KBM-7 (cell line): Measurements from ENCODE around the gene ZSWIM9.
"Not testable (repeated sequence)": the region's sequence is repeated elsewhere in the genome, so short reads cannot be mapped to it uniquely, and the experiment has no call there.

Experiments
- DNase-seq: peaks from one replicate; pipeline ENCODE4 v3.0.0-alpha.2; 2015
- in situ Hi-C: fragments of 300-500 bp; cut with MboI; formaldehyde crosslinking; loops from 2 replicates; pipeline ENCODE4 v1.14.3; 2020; ENCODE audit warnings: low sequenced_read_pairs, low pct_unique_long_range_greater_than_20kb, mixed read lengths

The ZSWIM9 gene

DNA sequence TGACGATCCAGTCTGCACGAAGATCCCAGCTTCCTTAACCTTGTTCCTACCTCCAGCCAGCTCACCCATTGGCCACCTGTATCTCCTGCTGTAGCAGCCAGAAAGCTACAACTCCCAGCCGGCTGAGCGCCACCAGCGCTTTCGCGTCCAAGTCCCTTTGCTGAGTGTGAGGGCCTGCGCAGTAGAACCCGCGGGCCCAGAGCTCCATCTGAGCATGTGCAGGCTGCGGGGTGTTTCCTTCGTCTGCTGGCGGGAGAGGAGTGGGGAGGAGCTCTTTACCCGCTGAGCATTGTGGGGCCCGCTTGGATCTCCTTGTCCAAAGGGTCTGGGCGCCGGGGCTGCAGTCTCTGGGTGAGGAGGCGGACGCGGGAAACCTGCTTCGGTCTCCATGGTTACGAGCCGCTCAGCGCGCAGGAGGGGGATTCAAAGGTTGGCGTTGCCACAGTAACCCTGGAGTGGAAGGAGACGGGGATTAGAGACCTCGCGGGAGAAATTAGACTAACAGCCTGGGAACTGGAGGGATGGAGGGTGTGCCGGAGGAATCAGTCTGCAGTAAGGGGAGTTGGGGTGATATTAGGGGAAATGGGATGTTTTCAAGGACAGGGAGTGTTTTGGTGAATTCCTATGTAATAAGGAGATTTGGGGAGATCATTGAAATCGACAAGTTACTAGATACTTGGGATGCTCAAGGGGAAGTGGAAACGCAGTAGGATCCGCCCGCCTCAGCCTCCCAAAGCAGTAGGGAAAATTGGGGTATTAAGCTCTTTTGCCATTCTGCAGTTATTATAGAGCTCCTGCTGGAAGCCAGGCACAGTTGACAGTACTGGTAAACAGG lies 33.5 kb downstream of the ZSWIM9 start:
- peak; percentile 98 for DNase-seq
- in situ Hi-C loops, result no loop called here

DNA sequence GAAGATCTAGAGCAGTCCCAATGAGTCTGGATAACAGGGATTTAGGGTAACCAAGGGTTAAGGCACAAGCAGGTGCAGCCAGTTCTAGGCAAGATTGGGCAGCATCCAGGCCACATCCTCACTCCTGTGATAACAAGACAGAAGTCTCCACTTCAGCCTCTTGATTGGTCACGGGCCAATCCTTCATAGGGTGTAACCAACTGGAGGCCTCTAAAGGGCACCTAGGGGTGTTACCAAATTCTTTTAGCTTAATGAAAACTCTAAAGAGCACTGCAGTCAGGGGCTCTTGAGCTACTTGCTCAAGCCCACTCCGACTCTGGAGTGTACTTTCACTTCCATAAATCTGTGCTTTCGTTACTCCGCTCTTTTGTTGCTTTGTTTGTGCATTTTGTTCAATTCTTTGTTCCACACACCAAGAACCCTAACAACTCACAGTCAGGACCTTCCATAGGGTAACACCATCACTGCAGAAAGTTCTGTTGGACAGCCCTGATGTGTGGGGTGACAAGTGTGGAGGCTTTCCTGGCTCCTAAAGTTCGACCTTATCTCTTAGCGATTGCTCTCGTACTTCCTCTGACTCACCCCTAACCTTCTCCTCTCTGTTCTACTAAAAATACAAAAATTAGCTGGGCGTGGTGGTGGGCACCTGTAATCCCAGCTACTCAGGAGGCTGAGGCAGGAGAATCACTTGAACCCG lies 36.1 kb downstream of the ZSWIM9 start:
- in situ Hi-C loops, result no loop called here
- DNase-seq, result no peak

DNA sequence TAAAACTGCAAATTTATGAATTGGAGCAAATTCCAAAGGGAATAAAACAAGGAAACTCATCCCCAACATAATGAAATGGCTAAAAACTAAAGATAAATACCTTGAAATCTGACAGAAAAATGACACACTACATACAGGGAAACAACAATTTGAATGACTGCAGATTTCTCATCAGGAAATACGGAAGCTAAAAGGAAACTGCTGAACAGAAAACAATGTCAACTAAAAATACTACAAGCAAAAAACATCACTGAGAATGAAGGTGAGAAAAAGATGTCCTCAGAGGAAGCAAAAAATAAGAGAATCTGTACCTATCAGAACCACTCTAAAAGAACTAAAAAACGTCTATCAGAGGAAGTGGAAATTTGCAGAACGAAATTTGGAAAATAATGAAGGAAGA lies 39.5 kb downstream of the ZSWIM9 start:
- no peak for DNase-seq
- in situ Hi-C loops, result no loop called here

DNA sequence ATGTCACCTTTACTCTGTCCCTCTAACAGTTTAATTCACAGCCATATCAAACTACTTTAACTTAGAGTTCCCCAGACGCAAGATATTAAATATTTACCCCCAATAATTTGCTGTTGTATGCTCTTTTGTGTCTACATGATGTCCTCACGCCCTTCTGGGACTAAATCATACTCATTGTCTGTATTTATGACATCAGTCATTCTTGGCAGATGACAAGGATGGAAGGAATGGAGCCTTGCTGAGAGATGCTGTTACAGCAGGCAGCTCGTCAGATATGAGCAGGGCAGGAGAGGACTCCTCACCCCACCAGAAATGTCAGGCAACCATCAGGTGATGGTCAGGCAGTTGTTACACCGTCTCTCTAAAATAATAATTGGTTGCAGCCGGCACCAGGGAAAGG lies 43.5 kb downstream of the ZSWIM9 start:
- in situ Hi-C loops, result no loop called here
- no peak for DNase-seq

DNA sequence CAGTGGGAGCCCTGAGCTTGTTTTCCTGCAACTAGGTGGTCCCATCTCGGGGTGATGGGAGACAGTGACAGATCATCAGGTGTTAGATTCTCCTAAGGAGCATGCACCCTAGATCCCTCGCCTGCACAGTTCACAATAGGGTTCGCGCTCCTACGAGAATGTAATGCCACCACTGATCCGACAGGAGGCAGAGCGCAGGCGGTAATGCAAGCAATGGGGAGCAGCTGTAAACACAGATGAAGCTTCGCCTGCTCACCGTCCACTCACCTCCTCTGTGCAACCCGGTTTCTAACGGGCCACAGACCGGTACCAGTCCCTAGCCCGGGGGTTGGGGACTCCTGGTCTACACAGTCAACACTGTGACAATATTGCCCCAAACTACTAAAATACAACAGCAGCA lies 46.5 kb downstream of the ZSWIM9 start:
- no peak for DNase-seq
- in situ Hi-C loops, result no loop called here

DNA sequence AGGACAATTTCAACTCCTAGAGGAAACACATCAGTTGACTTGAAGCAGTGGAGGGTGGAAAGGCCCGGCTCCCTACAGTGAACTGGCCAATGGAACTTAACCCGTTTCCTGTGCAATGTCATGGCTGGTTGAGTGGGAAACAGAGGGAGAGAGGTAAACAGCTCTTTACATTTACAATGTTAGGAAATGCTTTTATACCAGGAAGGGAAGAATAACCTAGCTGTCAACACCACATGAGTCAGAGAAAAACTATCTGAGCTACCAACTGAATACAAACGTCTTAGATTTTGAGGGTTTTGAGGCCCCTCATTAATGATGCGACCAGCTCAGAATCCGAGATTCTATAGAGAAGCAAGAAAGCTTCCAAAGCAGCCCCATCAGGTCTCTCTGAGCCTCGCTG lies 48.5 kb downstream of the ZSWIM9 start:
- in situ Hi-C loops, result no loop called here
- DNase-seq, result no peak

DNA sequence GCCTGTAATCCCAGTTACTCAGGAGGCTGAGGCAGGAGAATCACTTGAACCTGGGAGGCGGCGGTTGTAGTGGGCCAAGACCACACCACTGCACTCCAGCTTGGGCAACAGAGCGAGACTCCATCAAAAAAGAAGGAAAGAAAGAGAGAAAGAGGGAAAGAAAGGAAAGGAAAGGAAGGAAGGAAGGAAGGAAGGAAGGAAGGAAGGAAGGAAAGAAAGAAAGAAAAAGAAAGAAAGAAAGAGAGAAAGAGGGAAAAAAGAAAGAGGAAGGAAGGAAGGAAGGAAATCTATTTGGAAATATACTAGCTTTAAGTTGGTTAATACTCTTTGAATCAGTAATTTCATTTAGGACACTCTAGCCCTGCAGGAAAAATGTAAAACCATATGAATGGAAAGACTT lies 50.3 kb downstream of the ZSWIM9 start:
- DNase-seq, in situ Hi-C loops: not testable (repeated sequence)

DNA sequence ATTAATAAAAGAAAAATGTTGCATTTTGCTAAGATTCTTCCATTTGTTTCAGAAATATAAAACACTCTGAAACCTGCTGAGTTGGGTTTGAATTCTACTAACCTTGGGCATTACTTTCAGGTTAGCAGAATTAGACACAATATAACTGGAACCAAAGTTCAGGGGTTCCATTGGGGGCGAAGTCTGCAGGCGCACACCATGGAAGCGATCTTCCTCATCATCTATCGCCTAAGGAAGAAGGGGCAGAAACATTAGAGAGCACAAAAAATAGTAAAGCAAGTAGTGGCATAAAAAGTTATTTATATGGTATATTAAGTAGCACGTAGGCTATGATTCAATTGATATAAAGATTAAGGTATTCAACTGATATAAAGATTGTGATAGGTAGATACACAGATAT lies 51.1 kb downstream of the ZSWIM9 start:
- DNase-seq, result no peak
- in situ Hi-C loops, result no loop called here

DNA sequence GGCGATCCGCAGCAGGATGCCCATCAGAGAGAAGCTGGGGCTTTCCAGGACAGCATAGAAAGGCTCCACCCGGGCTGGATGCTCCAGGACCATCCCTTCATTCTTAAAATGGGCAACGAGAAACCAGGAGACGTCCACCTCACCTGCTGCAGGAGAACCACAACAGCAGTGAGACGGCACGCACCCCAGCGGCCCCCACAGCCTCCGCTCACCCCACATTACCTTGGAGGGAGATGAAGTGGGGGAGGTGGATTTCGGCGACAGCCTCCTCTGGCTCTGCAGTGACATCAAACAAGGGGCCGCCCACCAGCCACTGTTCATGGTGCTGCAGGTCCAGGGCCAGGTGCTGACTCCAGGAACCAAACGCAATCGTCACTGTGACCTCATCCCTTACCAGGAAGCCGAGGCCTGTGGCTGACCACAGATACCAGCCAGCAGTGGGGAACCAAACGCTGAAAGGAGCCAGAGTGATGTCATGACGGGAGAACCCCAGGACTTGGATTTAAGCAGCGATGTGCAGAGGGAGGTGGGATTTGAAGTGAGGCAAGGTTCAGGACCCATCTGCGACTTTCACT lies 60.2 kb downstream of the ZSWIM9 start:
- DNase-seq, result no peak
- in situ Hi-C loops, result no loop called here

DNA sequence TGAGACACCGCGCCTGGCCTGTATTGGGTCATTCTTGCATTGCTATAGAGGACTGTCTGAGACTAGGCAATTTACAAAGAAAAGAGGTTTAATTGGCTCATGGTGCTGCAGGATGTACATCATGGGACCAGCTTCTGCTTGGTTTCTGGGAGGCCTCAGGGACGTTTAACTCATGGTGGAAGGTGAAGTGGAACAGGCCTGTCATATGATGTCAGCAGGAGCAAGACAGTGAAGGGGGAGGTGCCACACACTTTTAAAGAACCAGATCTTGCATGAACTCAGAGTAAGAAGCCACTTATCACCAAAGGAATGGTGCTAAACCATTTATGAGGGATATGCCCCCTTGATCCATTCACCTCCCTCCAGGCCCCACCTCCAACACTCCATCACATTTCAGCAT lies 66.6 kb downstream of the ZSWIM9 start:
- no peak for DNase-seq
- in situ Hi-C loops, result no loop called here

DNA sequence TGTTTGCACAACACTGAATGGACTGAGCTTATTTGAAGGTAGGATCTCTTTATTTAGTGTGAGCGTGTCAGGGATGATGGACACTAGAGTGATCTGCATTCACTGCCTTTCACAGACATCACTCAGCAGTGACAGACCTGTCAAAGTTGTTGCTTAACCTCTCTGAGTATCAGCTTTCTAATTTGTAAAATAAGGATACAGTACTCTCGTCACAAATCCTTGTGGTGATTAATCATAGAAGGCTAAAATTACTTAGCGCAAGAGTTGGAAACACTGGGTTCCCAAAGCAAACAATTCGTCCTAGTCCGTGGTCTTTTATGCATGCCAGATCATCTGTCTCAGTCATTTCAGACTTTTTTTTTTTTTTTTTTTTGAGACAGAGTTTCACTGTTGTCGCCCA lies 68.6 kb downstream of the ZSWIM9 start:
- in situ Hi-C loops, result no loop called here
- DNase-seq, result no peak

DNA sequence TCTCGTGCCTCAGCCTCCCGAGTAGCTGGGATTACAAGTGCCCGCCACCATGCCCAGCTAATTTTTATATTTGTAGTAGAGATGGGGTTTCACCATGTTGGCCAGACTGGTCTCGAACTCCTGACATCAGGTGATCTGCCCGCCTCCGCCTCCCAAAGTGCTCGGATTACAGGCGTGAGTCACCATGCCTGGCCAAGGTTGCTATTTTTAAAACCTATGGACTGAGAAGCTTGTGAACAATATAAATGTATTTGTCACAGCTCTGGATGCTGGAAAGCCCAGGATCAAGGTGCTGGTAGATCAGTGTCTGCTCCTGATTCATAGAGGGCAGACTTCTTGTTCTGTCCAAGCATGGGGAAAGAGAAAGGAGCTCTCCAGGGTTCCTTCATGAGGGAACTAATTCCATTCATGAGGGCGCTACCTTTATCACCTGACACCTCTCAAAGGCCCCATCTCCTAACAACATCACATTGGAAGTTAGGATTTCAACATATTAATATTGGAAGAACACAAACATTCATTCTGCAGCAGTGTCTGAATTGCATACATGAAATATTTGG lies 69.2 kb downstream of the ZSWIM9 start:
- DNase-seq, result no peak
- in situ Hi-C loops, result no loop called here

DNA sequence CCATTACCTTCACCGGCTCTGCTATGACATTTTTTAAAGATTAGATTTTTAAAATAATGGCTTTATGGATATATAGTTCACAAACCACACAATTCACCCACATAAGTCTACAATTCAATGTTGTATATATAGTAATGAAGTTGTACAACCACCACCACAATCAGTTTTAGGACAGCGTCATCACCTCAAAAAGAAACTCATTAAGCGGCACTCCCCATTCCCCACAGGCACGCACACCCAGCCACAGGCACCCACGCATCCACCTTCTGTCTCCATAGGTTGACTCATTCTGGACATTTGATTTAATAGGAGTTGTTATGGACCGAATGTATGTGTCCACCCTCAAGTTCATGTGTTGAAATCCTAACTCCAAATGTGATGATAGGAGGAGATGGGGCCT lies 71.3 kb downstream of the ZSWIM9 start:
- in situ Hi-C loops, DNase-seq: not testable (repeated sequence)

DNA sequence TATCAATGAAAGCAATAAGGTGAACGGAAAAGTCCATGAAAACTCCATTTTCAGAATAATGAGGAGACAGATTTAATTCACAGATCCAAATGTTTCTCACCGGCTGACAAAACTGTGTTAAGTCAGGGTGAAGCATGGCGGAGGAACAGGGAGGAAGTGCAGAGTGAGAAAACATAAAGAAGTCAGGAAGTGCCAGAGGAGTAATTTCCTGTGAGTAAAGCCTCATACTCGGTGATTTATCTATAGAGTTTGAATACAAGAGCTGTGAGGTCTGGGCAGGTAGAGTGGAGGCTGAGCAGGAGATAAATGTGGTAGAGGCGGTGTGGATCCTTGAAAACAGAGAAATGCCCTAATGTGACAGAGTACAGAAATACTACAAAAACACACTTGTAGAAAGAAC lies 73.8 kb downstream of the ZSWIM9 start:
- in situ Hi-C loops, result no loop called here
- peak; percentile 53 for DNase-seq

DNA sequence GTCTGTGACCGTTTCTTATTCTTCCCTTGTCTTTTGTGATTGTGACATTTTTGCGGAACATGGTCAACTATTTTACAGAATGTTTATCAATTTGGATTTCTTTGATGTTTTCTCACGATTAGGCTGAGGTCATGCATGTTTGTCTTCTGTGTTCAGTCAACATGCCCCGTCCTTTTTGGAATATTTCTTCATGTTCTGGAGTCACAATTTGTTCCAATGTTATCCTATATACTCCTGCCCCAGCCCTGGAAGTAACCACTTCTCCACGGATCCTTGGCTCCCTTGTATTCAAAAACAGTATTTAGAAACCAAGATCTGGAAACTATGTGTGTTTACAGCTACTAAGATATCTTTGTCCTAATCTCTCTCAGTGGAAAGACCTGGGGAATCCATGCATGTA lies 75.6 kb downstream of the ZSWIM9 start:
- in situ Hi-C loops, result no loop called here
- no peak for DNase-seq

DNA sequence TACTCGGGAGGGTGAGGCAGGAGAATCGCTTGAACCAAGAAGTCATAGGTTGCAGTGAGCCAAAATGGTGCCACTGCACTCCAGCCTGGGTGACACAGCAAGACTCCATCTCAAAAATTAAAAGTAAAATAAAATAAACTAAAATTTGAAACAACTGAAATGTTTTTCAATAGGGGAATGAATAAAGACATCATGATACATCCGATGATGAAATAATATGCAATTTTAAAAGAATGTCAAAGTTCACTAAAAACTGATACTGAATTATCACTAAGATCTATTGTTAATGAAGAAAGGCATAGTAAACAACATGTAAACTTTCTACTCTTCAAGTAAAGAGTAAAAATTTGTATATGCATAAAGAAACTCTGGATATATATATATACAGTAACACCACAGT lies 76.7 kb downstream of the ZSWIM9 start:
- in situ Hi-C loops, result no loop called here
- DNase-seq, result no peak
